ENCODE data around the gene BACH2.

BACH2 gene

DNA sequence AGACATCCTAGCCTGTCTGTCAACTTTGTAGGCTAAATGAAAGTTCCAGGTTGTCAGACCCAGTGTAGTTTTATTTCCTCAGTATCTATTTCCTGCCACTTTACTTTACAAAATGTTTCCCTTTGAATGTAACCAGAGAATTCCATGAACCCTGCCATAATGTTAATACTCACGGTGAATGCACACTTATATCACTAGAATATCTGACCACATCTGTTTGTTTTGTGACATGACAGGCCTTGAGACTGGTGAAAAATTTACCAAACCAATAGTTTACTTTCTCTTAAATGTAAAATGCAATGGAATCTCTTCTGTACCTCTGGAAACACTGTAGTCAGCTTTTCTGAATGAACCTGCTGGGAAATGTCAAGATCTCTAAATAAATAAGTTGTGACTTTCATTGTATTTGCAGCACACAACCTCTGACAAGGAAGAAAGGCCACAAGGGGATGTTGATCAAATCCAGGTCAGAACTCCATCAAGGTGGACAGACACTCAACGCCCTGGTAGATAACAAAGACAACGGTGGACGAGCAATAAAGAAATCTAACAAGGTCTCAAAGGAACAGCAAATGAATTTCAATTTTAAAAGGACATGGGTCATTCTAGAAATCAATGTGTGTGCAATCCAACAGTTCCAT lies 59.2 kb downstream of the BACH2 start:
- DNase-seq (ENCODE audit: low spot score), result no peak

DNA sequence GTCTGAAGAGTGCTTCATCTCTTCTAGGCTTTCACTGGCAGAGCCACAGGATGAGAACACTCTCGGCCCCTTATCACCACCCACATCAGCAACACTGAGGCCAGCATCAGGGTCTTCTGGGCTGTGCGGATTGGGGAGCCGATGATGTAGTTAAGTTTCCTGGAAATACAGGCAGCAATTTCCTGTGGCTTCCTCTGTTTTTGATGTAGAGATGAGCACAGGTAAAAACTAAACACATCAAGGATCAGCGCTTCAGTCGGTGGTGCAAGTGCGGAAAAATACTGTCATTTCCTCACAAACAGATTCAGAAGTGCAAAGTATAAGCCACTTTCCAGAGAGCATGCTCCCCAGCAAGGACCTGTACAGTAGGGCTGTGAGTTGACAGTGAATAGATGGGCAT lies 62.6 kb downstream of the BACH2 start:
- no peak for DNase-seq (ENCODE audit: low spot score)

DNA sequence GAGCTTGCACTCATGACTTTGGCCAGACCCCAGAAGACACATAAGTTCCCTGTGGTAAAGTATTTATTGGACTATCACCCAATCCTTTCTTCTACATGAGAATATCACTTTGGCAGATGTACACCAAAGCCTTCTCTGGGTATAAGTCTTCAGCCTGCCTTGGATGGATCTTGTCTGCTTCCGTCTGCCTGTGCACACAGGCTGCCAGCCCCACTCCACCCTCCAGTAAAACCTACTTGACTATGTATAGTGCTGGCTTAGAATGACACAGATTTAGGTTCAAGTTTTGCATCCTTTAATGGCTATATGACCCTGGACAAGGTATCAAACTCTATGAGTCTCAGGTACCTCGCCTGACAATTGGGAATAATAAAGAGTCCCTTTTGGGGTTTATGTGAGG lies 63.4 kb downstream of the BACH2 start:
- DNase-seq (ENCODE audit: low spot score), result no peak

DNA sequence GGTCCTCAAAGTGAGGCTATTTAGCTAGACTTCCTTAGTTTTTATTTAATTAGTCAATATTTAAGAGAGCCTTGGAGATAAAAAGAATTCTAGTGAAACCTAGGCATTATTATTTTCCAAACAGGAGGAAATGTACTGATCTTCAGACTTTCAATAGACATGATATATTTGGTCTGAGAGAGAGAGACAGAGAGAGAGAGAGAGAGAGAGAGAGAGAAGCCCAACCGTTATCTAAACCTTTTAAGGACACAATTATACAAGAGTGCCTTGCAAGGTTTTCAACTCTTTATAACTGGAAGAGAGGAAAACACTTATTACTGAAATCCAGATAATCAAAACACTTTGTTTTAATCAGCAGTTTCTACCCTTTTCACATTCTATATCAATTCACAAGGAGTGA lies 64.8 kb downstream of the BACH2 start:
- no peak for DNase-seq (ENCODE audit: low spot score)

DNA sequence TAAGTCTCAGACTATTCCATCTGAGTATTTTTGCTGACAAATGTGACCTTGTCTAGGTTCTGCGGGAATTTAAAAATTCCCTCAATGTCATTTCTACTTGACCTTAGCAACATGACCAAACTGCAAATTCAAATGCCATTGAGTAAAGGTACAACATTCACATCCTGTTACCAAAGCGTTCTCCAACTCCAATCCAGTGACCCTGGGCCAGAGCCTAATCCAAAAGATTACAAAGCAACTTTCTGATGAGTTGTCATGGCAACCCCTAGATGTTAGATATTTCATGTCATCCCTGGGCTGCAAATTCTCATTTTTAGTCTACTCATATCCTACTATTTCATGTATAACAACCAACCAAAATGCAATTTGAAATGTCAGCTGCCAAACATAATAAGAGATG lies 65.3 kb downstream of the BACH2 start:
- DNase-seq (ENCODE audit: low spot score), result no peak

DNA sequence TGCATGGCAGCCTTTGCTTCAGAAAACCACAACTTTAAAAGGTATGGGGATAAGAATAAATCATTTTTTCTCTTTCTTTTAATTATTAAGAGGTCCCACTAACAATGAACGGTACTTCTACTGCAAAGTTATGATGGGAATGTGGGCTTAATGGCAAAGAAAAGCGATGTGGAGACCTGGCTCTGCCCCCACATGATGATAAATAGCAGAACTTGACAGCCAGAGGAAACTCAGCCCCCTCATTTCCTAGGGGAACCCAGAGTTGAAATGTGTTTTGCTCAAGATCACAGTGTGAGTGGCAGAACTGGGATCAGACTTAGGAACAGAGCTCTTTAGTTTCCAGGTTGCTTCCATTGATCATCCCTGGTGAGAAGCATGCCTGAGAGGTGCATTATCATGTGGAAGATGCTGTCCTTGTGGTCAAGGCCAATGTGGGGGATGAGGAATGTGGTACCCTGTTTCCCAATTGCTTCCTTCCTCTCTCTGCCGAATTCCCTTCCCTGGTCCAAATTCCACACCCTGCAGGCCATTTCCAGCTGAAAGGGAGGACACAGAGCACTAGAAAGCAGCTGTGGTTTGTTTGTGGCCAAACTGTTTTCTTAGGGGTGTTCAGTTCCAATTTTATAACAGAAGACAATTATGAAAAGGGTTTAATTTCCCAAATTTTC lies 66.0 kb downstream of the BACH2 start:
- DNase-seq (ENCODE audit: low spot score), result no peak

DNA sequence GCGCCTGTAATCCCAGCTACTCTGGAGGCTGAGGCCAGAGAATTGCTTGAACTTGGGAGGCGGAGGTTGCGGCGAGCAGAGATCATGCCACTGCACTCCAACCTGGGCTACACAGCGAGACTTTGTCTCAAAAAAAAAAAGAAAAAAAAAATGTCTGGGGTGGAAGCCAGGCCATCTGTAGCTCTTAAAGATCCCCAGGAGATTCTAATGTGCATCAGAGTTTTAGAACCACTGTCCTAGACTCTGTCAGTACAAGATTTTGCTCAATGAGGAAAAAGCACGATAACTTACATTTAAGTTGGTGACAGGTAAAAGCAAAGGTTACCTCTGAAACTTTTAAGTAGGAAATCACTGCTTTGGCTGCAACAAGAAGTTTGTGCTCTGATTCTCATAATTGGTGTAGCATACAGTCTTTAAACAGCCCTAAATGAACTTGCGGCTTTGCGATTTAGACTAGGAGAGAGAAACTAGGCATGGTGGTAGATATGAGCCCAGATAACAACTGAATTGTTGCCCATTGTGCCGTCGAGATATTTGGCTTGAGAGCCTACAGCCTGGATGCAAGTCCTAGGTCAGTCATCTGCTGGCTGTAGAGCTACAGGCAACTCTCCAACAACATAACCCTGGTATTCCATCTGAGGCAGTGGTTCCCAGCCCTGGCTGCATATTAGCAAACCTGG lies 67.2 kb downstream of the BACH2 start:
- DNase-seq (ENCODE audit: low spot score), result no peak

DNA sequence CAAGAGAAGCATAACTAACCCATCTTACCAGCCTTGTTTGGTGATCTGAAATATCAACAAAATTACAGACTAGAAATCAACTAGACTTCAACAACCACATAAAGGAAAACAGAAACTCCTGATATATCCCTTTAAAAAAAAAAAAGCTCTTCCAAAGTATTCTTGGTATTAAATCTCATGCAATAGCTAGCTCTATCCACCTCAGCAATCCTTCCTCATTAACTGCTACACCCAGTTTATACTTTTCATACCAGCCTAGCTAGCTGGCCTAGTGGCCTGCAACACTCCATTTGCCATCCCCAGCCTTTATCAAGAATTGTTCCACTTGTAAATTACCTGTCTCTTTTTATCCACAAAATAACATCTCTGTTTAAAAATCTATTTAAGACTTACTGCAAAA lies 69.0 kb downstream of the BACH2 start:
- DNase-seq (ENCODE audit: low spot score), result no peak

DNA sequence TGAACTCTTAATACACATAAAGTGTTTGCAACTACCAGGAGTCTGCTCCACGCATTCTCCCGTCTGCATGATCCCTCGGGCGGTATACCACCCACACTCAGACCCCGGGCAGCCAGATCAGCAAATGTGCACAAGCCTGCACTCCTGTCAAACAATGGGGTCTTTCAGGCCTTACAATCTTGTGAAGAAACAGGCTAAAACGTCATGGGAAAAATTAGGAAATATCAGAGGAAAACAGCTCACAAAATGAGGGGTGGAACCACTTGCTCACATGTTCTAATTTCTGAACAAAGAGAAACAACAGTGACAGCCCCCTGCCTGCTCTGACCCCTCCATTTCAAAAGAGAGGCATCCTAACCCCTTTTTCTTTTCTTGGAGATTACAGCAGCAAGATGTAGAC lies 69.4 kb downstream of the BACH2 start:
- DNase-seq (ENCODE audit: low spot score), result no peak

DNA sequence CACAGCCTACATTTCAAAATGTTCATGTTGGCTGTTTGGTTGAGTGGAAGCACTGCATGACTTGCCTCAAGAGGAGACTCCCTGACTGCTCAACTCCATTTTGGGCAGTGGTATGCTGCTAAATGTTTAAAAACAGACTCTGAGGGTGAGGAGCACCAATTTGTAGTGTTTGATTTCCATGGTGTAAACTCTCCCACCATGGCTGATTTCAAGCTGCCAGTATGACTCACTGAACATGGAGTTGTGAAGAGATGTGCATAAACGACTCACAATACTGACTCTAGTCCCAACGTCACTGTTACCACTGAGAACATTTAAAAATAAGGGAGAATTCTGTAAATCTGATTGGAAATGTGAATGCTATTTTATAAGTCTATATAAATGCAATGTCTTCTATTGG lies 70.4 kb downstream of the BACH2 start:
- no peak for DNase-seq (ENCODE audit: low spot score)

DNA sequence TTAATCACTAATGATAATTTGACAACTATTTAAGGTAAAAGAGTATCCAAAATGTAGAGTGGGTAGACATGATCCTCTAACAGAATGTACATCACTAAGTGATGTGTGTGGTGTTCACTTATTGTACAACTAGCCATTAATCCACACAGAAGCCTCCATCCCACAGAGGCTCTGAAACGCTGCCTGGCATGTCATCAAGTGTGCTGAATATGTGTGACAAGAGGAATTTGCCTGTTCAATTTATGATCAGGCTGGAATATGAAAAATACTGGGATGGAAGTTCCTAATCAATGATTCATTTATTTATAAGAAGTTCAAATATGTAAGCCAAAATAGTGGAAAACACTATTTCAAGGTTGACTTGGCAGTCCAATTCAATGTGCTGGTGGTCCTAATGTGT lies 72.4 kb downstream of the BACH2 start:
- DNase-seq (ENCODE audit: low spot score), result no peak

DNA sequence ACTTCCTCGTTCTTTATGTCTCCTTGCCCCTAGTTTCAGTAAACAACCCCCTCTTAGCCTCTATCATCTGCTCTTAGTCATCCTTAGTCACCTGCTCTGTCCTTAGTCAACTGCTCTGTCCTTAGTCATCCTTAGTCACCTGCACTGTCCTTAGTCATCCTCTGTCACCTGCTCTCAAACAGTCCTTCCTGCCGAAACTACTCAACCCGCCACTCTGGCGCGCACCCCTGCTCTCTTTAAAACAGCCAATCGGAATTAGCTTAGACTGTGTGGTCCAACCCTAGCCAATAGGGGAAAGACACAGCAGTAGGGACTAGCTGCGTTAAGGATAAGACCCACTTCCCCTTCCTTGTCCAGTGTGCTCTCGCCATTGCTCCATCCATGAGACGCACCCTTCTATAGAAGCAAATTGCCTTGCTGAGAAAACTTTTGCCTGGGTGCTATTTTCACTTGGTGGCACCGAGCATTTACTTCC lies 73.9 kb downstream of the BACH2 start:
- DNase-seq (ENCODE audit: low spot score), result peak; percentile 72

DNA sequence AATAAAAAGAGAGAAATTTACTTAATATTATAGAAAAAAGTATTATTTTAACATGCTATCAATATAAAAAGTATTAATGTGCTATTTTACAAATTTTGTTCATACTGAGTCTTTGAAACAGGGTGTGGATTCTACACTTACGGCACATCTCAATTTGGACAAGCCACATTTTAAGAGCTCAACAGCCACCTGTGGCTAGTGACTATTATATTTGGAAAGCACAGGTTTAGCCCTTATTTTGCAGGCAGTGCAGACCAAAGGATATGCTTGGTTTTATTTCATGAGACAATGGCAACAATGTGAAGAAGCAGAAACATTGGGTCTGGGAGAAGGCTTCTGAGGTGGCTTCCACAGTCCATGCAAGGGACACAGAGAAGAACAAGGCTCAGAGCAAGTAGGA lies 74.6 kb downstream of the BACH2 start:
- no peak for DNase-seq (ENCODE audit: low spot score)

DNA sequence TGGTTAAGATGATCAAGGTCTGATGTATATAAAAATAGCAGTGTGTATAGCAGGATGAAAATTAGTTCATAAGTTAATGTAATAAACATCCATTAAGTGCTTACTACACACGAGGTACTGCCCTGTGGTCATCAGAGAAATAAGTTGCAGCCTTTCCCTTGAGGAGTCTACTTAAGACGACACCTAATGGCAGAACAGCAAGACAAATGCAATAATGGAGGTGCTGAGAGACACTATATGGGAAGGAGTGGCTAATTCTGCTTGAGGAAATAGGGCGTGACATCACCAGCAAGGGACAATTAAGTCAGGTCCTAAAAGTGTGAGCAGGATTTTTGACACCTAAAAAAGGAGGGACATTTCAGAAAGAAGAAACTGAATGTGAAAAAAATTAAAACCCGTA lies 75.2 kb downstream of the BACH2 start:
- no peak for DNase-seq (ENCODE audit: low spot score)

DNA sequence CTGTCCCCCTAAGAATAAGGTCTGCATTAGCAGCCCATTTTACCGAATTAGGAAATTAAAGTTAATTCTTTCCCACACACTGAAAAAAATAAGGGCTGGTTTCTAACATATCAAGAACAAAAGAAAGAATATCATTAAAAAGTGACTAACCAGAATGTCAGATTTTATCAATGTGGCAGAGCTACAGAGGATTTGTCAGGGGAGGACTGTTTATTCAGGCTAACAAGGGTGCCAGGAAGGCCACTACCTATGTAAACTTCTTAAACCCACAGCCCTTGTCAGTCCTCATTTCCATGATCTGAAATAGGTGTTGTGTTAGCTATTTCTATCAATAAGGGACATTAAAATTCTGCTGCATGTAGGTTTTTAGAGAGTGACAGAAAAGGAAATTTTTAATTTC lies 76.4 kb downstream of the BACH2 start:
- no peak for DNase-seq (ENCODE audit: low spot score)

DNA sequence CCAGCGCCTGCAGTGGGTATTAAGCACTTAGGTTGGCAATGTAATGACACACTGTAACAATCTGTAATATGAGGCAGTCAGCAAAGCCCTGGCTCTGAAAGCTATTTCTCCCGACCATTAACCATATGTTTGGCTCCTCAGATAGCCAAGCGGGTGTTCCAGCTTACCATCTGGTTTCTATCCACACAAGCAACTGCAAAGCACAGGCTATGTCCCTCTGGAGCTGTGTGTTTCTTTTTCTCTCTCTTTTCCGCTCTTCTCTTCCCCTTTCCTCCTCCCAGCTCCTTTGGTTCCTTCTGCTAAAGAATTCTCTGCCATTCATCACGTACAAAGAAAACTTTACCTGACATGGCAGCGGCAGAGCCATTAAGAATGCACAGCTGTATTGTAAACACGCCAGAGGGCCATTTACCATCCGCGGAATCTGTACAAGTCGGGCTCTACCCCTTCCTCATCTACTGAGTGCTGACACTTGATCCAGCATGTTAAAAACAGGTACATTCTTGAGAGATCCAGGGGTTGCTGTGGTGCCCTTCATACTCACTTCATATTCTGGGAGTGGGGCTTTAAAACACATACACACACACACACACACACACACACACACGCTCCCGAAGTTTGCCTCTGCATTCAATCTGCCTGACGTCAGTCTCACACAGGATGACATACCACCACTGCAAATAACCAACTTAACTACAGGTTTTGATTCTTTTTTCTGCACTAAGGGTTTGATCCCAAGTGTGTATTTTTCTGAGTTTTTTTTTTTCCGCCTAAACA lies 77.2 kb downstream of the BACH2 start:
- peak; percentile 4 for DNase-seq (ENCODE audit: low spot score)

DNA sequence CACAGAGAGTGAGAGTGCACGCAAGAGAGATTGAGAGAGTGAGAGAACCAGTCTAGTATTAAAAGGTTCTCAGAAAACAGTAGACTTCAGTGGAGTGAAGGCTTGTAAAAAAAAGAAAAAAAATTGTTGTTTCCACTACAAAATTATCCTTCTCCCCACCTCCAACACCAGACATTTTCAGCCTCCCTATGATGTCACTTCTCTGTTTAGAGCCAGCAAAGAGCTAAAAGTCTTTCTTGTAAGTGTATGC lies 77.8 kb downstream of the BACH2 start:
- no peak for DNase-seq (ENCODE audit: low spot score)

DNA sequence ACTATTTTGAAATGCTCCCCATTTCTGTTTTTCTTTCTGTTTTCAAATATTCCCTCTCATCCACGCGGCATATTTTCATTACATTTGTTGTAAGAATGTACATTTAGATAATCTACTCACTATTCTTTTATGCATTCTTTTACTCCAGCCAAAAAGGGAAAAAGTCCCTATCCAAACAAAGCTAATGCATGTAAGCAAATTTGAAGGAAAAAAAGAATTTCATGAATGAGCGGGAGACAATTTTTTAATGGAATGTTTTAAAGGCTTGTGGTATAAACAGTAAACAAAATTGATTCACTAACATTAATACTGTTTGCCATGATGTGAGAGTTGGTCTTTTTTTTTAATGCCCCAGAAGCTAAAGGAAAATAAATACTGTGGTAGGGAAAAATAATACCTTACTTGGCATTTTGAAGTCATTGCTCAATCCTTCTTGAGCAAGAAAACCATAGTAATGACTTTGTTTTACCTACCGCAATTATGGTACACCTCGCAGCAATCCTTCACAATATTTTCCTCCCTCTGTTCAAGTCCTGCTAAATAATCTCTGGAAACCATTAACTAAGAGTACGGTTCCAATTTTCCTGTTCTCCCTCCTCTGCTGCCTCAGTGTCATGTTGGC lies 79.0 kb downstream of the BACH2 start:
- no peak for DNase-seq (ENCODE audit: low spot score)

DNA sequence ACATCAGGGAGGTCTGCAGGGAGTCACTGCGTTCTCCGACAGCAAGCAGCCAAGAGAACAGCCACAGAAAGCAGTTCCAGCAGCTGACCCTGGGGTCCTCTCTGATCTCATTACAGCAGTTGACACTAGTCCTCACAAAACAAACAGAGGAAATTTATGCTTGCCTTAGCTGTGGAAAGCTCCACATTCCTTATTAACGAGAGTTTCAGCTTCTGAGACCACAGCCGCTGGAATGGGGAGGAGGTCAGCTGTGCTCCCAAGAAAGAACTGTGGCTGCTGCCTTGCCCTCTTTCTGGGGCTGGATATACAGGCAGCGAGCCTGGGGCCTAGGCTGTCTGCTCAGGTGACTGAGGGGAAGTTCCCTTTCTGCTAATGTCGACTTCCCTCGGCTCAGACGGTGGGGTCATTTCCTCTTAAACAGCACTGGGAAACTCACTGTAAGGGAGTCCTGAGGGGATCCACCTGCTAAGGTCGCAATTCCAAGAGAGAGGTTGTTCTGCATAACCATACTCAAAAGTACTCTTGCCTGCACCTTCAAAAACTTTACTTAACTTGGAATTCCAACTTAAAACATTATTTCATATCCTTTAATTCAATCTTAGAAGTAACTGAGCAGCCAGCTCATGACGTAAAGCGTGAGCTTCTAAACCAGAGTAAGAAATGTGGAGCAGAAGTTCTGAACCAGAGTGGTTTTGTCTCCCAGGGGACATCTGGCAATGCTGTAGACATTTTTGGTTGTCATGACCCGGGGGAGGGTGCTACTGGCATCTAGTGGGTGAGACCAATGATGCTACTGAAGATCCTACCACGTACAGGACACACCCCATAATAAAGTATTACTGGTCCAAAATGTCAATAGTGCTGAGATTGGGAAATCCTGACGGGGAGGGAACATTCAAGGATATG lies 80.3 kb downstream of the BACH2 start:
- DNase-seq (ENCODE audit: low spot score), result no peak

DNA sequence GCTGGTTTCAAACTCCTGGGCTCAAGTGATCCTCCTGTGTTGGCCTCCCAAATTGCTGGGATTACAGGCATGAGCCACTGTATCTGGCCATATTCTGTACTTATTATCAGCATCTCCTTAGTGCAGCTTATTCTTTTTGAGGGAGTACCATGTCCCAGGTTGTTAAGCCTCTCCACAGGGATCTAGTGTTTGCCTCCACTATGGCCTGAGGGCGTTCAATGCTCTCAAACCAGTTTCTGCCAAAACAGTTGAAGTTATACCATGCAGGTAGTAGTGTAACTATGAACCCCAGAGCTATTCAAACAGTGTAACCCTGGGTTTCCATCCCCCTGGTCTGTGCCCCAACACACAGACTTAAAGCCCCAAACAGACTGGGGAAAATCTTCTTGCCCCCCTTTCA lies 81.7 kb downstream of the BACH2 start:
- no peak for DNase-seq (ENCODE audit: low spot score)

DNA sequence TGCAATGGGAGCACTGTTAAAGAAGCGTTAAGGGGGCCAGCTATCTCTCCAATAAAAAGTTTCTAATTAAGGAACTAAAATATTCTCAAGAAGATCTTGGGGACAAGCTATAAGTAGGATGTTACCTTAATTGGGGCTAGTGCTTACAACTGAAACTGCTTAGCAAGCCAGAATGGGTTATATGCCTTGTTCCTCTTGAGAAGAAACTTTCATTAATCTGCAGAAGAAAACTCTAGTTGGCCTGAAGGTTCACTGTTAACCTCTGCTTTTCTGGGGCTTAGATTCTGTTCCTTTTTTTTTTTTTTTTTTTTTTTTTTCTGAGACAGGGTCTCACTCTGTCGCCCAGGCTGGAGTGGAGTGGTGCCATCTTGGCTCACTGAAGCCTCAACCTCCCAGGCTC lies 82.2 kb downstream of the BACH2 start:
- no peak for DNase-seq (ENCODE audit: low spot score)

DNA sequence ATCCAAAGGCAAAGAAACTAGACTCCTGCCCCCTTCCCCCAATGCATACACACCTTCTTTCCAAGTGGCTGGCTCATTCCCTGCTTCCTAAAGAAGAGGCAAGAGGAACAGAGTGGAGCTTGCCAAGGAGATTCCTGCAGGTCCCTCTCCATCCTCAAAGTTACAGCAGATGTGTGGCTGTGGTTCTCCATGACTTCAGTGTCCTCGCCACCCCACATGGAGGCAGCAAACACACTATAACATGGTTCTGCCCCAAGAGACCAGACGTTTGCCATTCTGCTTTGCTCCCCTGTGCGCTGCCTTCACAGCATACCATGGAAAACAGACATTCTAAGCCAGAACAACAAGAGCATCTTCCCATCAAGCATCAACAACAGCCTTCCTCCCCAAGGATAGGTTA lies 84.4 kb downstream of the BACH2 start:
- no peak for DNase-seq (ENCODE audit: low spot score)
